Ovary (tissue), 9 donors: ENCODE measurements around the gene OPHN1. TPM values are rescaled to one million over a fixed set of nuclear protein-coding genes. Genes with fewer than 3 reads are reported as not detected.

Experiments
- DNase-seq, 5 donors: peaks; one replicate each; pipeline ENCODE4 v3.0.0-alpha.2; 2019 to 2020
- H3K27ac ChIP-seq, 2 donors: fragments of 200-600 bp; one replicate each; pipeline versions ENCODE4 v1.5.1 to v1.8.0; 2019 to 2022
- H3K27me3 ChIP-seq: fragments of 200-600 bp; one replicate; pipeline ENCODE4 v1.8.0; 2022
- H3K36me3 ChIP-seq: fragments of 200-600 bp; sonication (generic); one replicate; pipeline ENCODE4 v1.5.1; 2019
- H3K4me1 ChIP-seq: one replicate; pipeline ENCODE4 v1.8.1; 2013; ENCODE audit warnings: mild to moderate bottlenecking, moderate library complexity; ENCODE audit not compliant: insufficient read depth
- H3K4me3 ChIP-seq: fragments of 200-600 bp; sonication (generic); one replicate; pipeline ENCODE4 v1.5.1; 2017
- H3K9me3 ChIP-seq, 2 donors: fragments of 200-600 bp in 1 of 2; sonication (generic) in 1 of 2; one replicate each; pipeline versions ENCODE4 v1.5.1 to v1.8.1; 2013 to 2019; ENCODE audit warnings: mild to moderate bottlenecking in 1 of 2, moderate library complexity in 1 of 2
- CTCF ChIP-seq, 3 donors: fragments of 450-650 bp in 2 of 3; fragments of 200-600 bp in 1 of 3; IDR thresholded peaks; one replicate each; pipeline versions ENCODE4 v1.5.1 to v1.8.0; 2016 to 2022; ENCODE audit warnings: antibody characterized with exemption in 3 of 3, mild to moderate bottlenecking in 1 of 3
- EP300 ChIP-seq: sonication (generic); formaldehyde crosslinking; IDR thresholded peaks from one replicate; pipeline ENCODE4 v1.6.1; 2017; ENCODE audit warnings: antibody characterized with exemption
- POLR2A ChIP-seq: fragments of 450-650 bp; IDR thresholded peaks from one replicate; pipeline ENCODE4 v1.6.1; 2017; ENCODE audit warnings: antibody characterized with exemption, mild to moderate bottlenecking, moderate library complexity
- WGBS, 3 donors: extraction: QIAGEN DNeasy Blood & Tissue Kit in 1 of 3; methylation state at CpG; one replicate each; pipeline versions ENCODE4 v1.1.5 to v1.1.7; 2013 to 2017; 5-methylcytosine and 5-hydroxymethylcytosine counted together
- intact Hi-C, 4 donors: fragments of 100-400 bp; cut with DNase I; formaldehyde crosslinking; loops; one replicate each; pipeline versions ENCODE4 v1.11.0 to v1.15.1; 2022 to 2023
- polyA plus RNA-seq, 2 donors: library from polyadenylated mRNA; stranded (reverse); fragments of 200-250 nt in 1 of 2; fragments of 350-450 nt in 1 of 2; fragmentation: Illumina TruSeq in 1 of 2; extraction: RNeasy Lipid Tissue Mini Kit (QIAGEN cat#74804) in 1 of 2; gene quantifications; one replicate each; pipeline ENCODE4 v1.2.3, GENCODE V29; 2013 to 2014
- total RNA-seq, 7 donors: library from RNA; depleted of rRNA in 2 of 7; stranded (reverse); fragments of >200 nt in 2 of 7; fragmentation: NEBNext Ultra II Directional in 3 of 7; extraction: Animal tissue kit (Norgen Biotek cat#: 25700) in 3 of 7; gene quantifications; one replicate each; pipeline versions ENCODE4 v1.1.0 to v1.2.4, GENCODE V29; 2016 to 2023
- donor health status: DM: no; HTN: no; CAD: no; lungs with moderate emphysema.
- donor health status: DM: no; HTN: no; CAD: no.
- donor health status: Bipolar disorder and iron deficiency.
- donor health status: DM: yes; HTN: yes; CAD: no.
- donor health status: DM: no; HTN: no; CAD: no.
- donor health status: DM: yes; HTN: yes; CAD: no.

Gene OPHN1
- total and polyA plus RNA-seq, 9 donors = 2.3 to 9.2 (median 6.9) TPM

DNA sequence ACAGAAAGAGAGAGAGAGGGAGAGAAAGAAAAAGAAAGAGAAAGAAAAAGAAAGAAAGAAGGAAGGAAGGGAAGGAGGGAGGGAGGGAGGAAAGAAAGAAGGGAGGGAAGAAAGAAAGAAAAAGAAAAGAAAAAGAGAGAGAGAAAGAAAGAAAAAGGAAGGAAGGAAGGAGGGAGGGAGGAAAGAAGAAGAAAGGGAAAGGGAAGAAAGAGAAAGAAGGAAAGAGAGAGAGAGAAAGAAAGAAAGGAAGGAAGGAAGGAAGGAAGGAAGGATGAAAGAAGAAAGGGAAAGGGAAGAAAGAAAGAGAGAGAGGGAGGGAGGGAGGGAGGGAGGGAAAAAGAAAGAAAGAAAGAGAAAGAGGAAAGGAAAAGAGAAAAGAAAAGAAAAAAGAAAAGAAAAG lies 10.8 kb downstream of the OPHN1 start:
- Histone ChIP-seq H3K4me1 (no peaks in the 10 kb centered on the region), H3K9me3 (no peaks in the 10 kb centered on the region), H3K27ac (no peak overlapping the region), H3K4me3 (no peak overlapping the region), H3K36me3 (no peaks in the 10 kb centered on the region), H3K27me3 (no peaks in the 10 kb centered on the region)
- no peak for TF ChIP-seq CTCF (IDR thresholded peaks at IDR 0.05)
- no peak for TF ChIP-seq POLR2A
- TF ChIP-seq EP300 = no peak
- intact Hi-C loops = no loop called here
- DNase-seq = no peak

DNA sequence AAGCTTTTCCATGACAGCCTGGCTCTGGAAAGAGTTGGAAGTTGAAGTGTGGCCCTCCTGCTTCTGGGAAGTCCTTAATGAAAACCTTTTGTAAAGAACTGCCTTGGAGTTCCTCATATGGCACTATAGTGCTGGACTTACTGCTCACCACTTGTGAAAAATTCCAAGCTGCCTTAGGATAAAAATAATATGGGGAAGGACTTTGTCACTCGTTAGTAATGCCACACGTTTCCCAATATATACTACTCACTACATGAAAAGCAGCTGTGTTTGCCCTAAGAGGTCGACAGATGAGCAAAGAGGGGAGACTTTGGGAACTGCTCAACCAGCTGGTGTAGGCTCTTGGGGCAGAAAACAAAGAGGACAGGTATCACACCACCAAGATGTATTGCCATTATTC lies 11.7 kb downstream of the OPHN1 start:
- Histone ChIP-seq H3K9me3 (no peaks in the 10 kb centered on the region), H3K4me1 (no peaks in the 10 kb centered on the region), H3K36me3 (no peaks in the 10 kb centered on the region), H3K27me3 (no peaks in the 10 kb centered on the region), H3K27ac (no peak overlapping the region), H3K4me3 (no peak overlapping the region)
- 40 to 52% (median 47%) methylated on average over 3 of the region's 3 CpGs for WGBS, 3 donors
- no peak for TF ChIP-seq CTCF (IDR thresholded peaks at IDR 0.05)
- TF ChIP-seq EP300 = no peak
- no peak for TF ChIP-seq POLR2A
- no peak for DNase-seq
- intact Hi-C loops = no loop called here

DNA sequence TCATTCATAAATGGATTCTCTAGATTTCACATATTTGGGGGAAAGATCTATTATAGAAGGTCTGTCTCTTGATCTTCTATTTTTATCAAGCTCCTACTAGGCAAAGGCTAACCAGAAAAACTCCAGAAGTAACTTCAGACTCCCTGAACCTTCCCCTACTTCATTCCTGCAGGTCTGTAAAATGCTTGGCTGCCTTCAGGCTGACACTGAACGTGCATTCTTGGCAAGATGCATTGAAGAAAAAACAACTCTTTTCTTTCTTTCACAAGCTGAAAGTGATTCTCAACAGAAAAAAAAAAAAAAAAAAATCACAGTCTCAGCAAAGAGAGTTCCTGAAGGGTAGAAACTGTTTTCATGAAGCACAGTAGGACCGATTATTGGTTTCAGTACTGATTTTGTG lies 12.7 kb downstream of the OPHN1 start:
- no peaks in the 10 kb centered on the region for H3K27me3 ChIP-seq
- DNase-seq = no peak
- WGBS, 3 donors = 30 to 36% (median 34%) methylated on average over 2 of the region's 2 CpGs
- H3K4me3 ChIP-seq = no peak overlapping the region
- intact Hi-C loops = no loop called here
- no peak overlapping the region for H3K27ac ChIP-seq
- TF ChIP-seq POLR2A (no peak), CTCF (IDR thresholded peaks at IDR 0.05) (no peak), EP300 (no peak)
- no peaks in the 10 kb centered on the region for H3K9me3 ChIP-seq
- H3K4me1 ChIP-seq = no peaks in the 10 kb centered on the region
- no peaks in the 10 kb centered on the region for H3K36me3 ChIP-seq

DNA sequence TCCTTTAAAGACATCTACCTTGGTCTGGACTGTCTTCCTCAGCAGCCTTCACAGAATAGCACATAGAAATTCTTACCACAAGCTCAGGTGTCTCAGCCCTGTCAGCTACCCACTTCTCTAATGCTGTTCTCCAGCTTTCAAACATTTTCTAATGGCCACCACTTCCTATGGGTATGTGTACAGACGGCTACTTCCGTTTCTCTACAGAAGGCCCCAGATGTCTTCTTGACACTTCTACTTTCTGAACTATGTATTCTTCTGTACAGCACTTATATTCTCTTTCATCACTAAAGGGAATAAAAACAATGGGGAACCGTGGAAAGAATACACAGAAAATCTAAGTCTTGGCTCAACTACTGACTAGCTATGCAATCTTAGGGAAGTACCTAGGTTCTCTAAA lies 13.3 kb downstream of the OPHN1 start:
- whole genome bisulfite sequencing, 3 donors = 38 to 50% (median 48%) methylated on average over 3 of the region's 3 CpGs
- intact Hi-C loops = no loop called here
- DNase-seq = no peak
- Histone ChIP-seq H3K4me3 (no peak overlapping the region), H3K27ac (no peak overlapping the region), H3K4me1 (no peaks in the 10 kb centered on the region), H3K9me3 (no peaks in the 10 kb centered on the region), H3K27me3 (no peaks in the 10 kb centered on the region), H3K36me3 (no peaks in the 10 kb centered on the region)
- TF ChIP-seq POLR2A = no peak
- TF ChIP-seq EP300 = no peak

DNA sequence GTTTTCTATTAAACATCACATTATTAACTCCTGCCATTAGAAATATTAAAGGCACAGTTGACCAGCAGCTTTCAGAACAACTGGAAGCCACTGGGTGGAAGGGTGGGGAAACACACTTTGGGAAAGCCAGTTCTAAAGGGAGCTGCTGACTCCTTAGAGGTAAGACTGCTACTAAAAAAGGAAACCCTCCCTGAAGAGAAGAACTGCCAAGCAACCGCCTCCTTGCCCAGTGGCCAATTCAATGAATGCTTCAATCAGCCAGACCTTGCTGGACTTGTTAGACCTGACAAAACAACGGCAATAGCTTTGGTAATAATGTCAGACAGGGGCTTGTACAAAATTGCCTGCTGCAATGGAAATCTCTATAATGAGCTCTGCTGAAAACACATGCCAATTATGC lies 15.6 kb downstream of the OPHN1 start:
- TF ChIP-seq CTCF (IDR thresholded peaks at IDR 0.05) (no peak), EP300 (no peak), POLR2A (no peak)
- no peaks in the 10 kb centered on the region for H3K27me3 ChIP-seq
- no peaks in the 10 kb centered on the region for H3K36me3 ChIP-seq
- intact Hi-C loops = no loop called here
- no peaks in the 10 kb centered on the region for H3K4me1 ChIP-seq
- H3K27ac ChIP-seq = no peak overlapping the region
- DNase-seq = no peak
- H3K4me3 ChIP-seq = no peak overlapping the region
- H3K9me3 ChIP-seq = no peaks in the 10 kb centered on the region
- 68 to 79% (median 69%) methylated on average over 2 of the region's 2 CpGs for WGBS, 3 donors
